Hepatocyte (in vitro differentiated cells): ENCODE results near the gene LY86. TPM values are rescaled to one million over a fixed set of nuclear protein-coding genes. Genes with fewer than 3 reads are reported as not detected.

Source experiments
- DNase-seq: peaks from one replicate; pipeline ENCODE4 v3.0.0-alpha.2; 2016; ENCODE audit warnings: low spot score
- H2AFZ ChIP-seq: fragments of 200-600 bp; sonication (generic); 2 replicates; pipeline ENCODE4 v1.6.0; 2016; ENCODE audit warnings: antibody characterized with exemption, mild to moderate bottlenecking
- H3K27ac ChIP-seq: fragments of 200-600 bp; sonication (generic); 2 replicates; pipeline ENCODE4 v1.5.1; 2016; ENCODE audit warnings: mild to moderate bottlenecking
- H3K27me3 ChIP-seq: fragments of 200-600 bp; sonication (generic); 2 replicates; pipeline ENCODE4 v1.6.1; 2016
- H3K36me3 ChIP-seq: fragments of 200-600 bp; sonication (generic); replicated peaks from 2 replicates; pipeline ENCODE4 v1.5.1; 2016; ENCODE audit warnings: low read depth; ENCODE audit not compliant: insufficient read depth
- H3K4me1 ChIP-seq: fragments of 200-600 bp; sonication (generic); 2 replicates; pipeline ENCODE4 v1.5.1; 2016; ENCODE audit warnings: mild to moderate bottlenecking, moderate library complexity; ENCODE audit not compliant: insufficient read depth
- H3K4me2 ChIP-seq: fragments of 200-600 bp; sonication (generic); 2 replicates; pipeline ENCODE4 v1.6.0; 2016
- H3K4me3 ChIP-seq: fragments of 200-600 bp; sonication (generic); 2 replicates; pipeline ENCODE4 v1.5.1; 2016; ENCODE audit warnings: mild to moderate bottlenecking
- H3K79me2 ChIP-seq: fragments of 200-600 bp; sonication (generic); 2 replicates; pipeline ENCODE4 v1.6.0; 2017; ENCODE audit warnings: mild to moderate bottlenecking
- H3K9me2 ChIP-seq: fragments of 200-600 bp; sonication (generic); replicated peaks from 2 replicates; pipeline ENCODE4 v1.6.0; 2017; ENCODE audit warnings: mild to moderate bottlenecking; ENCODE audit not compliant: insufficient read depth
- H3K9me3 ChIP-seq: fragments of 200-600 bp; sonication (generic); 2 replicates; pipeline ENCODE4 v1.5.1; 2016; ENCODE audit warnings: low read depth, mild to moderate bottlenecking
- H4K20me1 ChIP-seq: fragments of 200-600 bp; sonication (generic); 2 replicates; pipeline ENCODE4 v1.6.0; 2016; ENCODE audit warnings: mild to moderate bottlenecking; ENCODE audit not compliant: insufficient read depth, poor library complexity, severe bottlenecking
- EZH2 ChIP-seq: fragments of 200-600 bp; sonication (generic); IDR thresholded peaks from 2 replicates; pipeline ENCODE4 v1.6.1; 2016; ENCODE audit warnings: antibody characterized with exemption, mild to moderate bottlenecking, borderline replicate concordance
- EZH2phosphoT487 ChIP-seq: fragments of 200-600 bp; sonication (generic); IDR thresholded peaks from one replicate; pipeline ENCODE4 v1.6.1; 2018; ENCODE audit warnings: antibody characterized with exemption, mild to moderate bottlenecking, low read depth, moderate library complexity; ENCODE audit not compliant: unreplicated experiment, severe bottlenecking
- WGBS: methylation state at CpG from one replicate; pipeline ENCODE4 v1.1.6; 2016; ENCODE audit warnings: low lambda C conversion rate; ENCODE audit errors: missing lambda C conversion rate; 5-methylcytosine and 5-hydroxymethylcytosine counted together
- polyA plus RNA-seq: library from polyadenylated mRNA; unstranded; fragments of >200 nt; fragmentation: Nextera tagmentation; extraction: Ambion mirVana; gene quantifications from 2 replicates; pipeline ENCODE4 v1.2.1, GENCODE V29; 2016
- total RNA-seq: library from RNA; depleted of rRNA; stranded (reverse); fragments of >200 nt; gene quantifications from 2 replicates; pipeline ENCODE4 v1.2.3, GENCODE V29; 2014
- TF ChIP-seq, protein P1 (sequence below): fragments of 200-600 bp; sonication (generic); IDR thresholded peaks from 2 replicates; pipeline ENCODE4 v1.5.1; 2016; ENCODE audit warnings: antibody characterized with exemption, mild to moderate bottlenecking; ENCODE audit not compliant: poor library complexity

LY86 gene
- total and polyA plus RNA-seq, 2 experiments from 2014 or later: 0.27 to 0.82 TPM

DNA sequence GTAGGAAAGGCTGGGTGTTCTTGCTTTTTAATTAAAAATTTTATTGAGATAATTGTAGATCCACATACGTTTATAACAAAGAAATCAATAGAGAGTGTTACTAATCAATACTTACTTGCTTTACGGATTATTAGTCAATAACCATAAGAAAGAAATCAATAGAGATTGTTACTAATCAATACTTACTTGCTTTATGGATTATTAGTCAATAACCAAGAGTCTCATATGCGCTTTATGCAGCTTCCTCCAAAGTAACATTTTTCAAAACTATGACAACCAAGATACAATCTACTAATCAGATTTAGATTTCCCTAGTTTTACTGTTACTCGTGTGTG is 31.0 kb upstream of the LY86 start:
- Histone ChIP-seq H3K4me3 (no peak overlapping the region), H3K27ac (no peak overlapping the region), H3K4me2 (no peak overlapping the region), H2AFZ (peak overlapping the region; percentile 14), H3K9me2 (no peaks in the 10 kb centered on the region), H3K79me2 (no peaks in the 10 kb centered on the region), H3K4me1 (no peaks in the 10 kb centered on the region), H3K36me3 (no peaks in the 10 kb centered on the region), H4K20me1 (no peaks in the 10 kb centered on the region), H3K27me3 (peaks cover 18% of the 10 kb centered on the region), H3K9me3 (no peaks in the 10 kb centered on the region)
- 75% methylated on average over 4 of the region's 4 CpGs for WGBS
- no peak for DNase-seq
- TF ChIP-seq, protein P1, sequence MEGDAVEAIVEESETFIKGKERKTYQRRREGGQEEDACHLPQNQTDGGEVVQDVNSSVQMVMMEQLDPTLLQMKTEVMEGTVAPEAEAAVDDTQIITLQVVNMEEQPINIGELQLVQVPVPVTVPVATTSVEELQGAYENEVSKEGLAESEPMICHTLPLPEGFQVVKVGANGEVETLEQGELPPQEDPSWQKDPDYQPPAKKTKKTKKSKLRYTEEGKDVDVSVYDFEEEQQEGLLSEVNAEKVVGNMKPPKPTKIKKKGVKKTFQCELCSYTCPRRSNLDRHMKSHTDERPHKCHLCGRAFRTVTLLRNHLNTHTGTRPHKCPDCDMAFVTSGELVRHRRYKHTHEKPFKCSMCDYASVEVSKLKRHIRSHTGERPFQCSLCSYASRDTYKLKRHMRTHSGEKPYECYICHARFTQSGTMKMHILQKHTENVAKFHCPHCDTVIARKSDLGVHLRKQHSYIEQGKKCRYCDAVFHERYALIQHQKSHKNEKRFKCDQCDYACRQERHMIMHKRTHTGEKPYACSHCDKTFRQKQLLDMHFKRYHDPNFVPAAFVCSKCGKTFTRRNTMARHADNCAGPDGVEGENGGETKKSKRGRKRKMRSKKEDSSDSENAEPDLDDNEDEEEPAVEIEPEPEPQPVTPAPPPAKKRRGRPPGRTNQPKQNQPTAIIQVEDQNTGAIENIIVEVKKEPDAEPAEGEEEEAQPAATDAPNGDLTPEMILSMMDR: no peak
- no peak for TF ChIP-seq EZH2phosphoT487
- no peak for TF ChIP-seq EZH2

DNA sequence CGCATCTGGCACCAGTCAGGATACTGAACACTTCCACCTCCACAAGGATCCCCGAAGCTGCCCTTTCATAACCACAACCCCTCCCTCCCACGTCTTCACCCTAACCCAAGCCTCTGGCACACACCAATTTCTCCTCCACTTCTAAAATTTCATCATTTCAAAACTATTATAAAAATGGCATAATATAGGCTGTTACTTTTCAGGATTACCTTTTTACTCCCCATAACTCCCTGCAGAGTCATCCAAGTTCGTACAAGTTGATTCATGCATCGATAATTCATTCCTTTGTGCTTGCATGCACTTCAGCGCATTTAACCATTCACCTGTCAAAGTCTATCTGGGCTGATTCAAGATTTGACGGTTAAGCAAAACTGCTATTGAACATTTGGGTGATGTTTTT is 30.6 kb upstream of the LY86 start:
- no peaks in the 10 kb centered on the region for H3K36me3 ChIP-seq
- H3K27ac ChIP-seq: no peak overlapping the region
- H3K4me2 ChIP-seq: no peak overlapping the region
- H3K4me1 ChIP-seq: no peaks in the 10 kb centered on the region
- H4K20me1 ChIP-seq: no peaks in the 10 kb centered on the region
- H3K79me2 ChIP-seq: no peaks in the 10 kb centered on the region
- no peak overlapping the region for H2AFZ ChIP-seq
- 83% methylated on average over 7 of the region's 7 CpGs for WGBS
- no peak for DNase-seq
- no peaks in the 10 kb centered on the region for H3K9me3 ChIP-seq
- no peaks in the 10 kb centered on the region for H3K9me2 ChIP-seq
- H3K4me3 ChIP-seq: no peak overlapping the region
- TF ChIP-seq EZH2 (no peak), EZH2phosphoT487 (no peak)
- TF ChIP-seq, protein P1: no peak
- H3K27me3 ChIP-seq: peaks cover 18% of the 10 kb centered on the region

DNA sequence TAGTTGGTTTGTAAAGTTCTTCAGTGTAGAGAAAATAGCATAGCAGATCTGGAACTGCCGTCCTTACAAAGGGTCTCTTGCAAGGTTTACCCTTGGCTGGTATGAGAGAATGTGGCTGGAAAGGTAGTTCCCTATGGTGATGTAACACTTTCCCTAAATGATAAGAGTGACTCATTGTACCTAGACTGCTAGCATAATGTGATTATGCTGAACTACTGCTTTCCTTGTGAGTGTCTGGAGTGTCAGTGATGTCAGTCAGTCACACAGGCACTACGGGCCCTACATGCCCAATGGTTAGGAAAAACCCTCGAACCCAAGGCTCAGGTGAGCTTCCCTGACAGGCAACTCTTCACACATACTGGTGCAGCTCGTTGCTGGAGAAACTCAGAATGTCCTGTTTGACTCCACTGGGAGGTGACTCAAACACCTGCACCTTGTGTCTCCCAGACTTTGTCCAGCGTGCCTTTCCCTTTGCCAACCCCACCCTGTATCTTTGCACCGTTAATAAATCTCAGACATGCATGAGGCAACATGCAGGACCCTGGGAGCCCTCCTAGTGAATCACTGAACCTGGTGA is 28.4 kb upstream of the LY86 start:
- Histone ChIP-seq H3K9me3 (no peaks in the 10 kb centered on the region), H4K20me1 (no peaks in the 10 kb centered on the region), H3K27ac (no peak overlapping the region), H3K9me2 (no peaks in the 10 kb centered on the region), H3K4me3 (no peak overlapping the region), H3K36me3 (no peaks in the 10 kb centered on the region), H3K4me2 (no peak overlapping the region), H3K79me2 (no peaks in the 10 kb centered on the region), H2AFZ (no peak overlapping the region), H3K27me3 (peaks cover 7% of the 10 kb centered on the region), H3K4me1 (no peaks in the 10 kb centered on the region)
- TF ChIP-seq, protein P1: no peak
- TF ChIP-seq EZH2 (no peak), EZH2phosphoT487 (no peak)
- DNase-seq: no peak
- WGBS: 73% methylated on average over 6 of the region's 6 CpGs

DNA sequence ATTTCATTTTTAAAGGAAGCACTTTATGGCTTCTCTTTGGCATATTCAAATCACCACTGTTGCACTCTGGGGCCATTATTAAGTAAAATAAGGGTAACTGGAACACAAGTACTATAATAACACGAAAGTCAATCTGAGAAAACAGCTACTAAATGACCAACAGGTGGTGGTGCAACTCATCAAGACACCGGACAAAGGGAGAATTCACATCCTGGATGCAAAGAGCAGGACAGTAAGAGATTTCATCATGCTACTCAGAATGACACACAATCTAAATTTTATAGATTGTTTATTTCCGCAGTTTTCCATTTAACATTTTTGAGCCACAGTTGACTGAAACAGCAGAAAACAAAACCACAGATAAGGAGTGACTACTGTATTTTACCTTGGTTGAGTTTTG is 27.6 kb upstream of the LY86 start:
- Histone ChIP-seq H3K9me3 (no peaks in the 10 kb centered on the region), H3K27ac (no peak overlapping the region), H3K4me3 (no peak overlapping the region), H3K79me2 (no peaks in the 10 kb centered on the region), H4K20me1 (no peaks in the 10 kb centered on the region), H3K4me1 (no peaks in the 10 kb centered on the region), H3K27me3 (peaks cover 6% of the 10 kb centered on the region), H3K4me2 (no peak overlapping the region), H2AFZ (no peak overlapping the region), H3K36me3 (no peaks in the 10 kb centered on the region), H3K9me2 (no peaks in the 10 kb centered on the region)
- no peak for DNase-seq
- WGBS: 77% methylated on average over 3 of the region's 3 CpGs
- TF ChIP-seq, protein P1: no peak
- TF ChIP-seq EZH2 (no peak), EZH2phosphoT487 (no peak)
